Activated naive CD8-positive, alpha-beta T cell treated with anti-CD3 and anti-CD28 coated beads, Interleukin-2, amount 50 U/mL, for 16 hours (primary cell): ENCODE data around the gene TOPBP1.
"Not testable (repeated sequence)": the region's sequence is repeated elsewhere in the genome, so short reads cannot be mapped to it uniquely, and the experiment has no call there.

Experiments
- DNase-seq: peaks from one replicate; pipeline ENCODE4 v3.0.0-alpha.2; 2020; ENCODE audit warnings: low read depth, low spot score

TOPBP1 gene

DNA sequence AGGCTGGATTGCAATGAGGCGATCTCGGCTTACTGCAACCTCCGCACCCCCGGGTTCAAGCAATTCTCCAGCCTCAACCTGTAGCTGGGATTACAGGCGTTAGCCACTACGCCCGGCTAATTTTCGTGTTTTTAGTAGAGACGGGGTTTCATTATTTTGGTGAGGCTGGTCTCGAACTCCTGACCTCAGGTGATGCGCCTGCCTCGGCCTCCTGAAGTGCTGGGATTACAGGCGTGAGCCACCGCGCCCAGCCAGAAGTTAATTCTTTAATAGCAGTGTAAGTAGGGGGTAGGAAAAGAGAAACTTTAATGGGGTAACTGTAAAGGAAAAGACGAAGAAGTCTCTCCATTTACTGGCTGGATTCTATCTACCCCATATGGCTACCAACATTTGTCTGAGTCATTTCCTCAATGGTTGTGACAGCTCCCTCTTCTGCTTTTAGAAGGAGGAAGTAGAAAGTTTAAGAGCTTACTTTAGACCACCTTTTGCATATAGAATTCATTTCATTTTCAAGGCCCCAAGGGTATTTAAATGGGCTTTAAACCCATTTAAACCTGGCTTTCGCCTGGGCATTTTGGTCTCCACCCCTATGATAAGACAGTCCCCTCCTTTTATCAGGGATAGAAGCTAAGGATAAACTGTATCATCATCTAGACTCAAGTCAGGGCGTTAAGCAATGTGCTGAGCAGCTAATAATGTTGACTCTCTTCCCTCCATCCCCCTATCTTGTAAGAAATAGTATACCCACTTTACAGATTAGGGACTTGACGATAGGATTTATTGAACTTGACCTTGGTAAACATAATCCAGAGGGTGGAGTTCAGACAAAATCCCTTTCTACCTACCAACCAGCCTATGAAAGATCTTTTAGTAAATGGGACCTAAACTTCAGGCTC is 89.3 kb downstream of the TOPBP1 start:
- DNase-seq: no peak

DNA sequence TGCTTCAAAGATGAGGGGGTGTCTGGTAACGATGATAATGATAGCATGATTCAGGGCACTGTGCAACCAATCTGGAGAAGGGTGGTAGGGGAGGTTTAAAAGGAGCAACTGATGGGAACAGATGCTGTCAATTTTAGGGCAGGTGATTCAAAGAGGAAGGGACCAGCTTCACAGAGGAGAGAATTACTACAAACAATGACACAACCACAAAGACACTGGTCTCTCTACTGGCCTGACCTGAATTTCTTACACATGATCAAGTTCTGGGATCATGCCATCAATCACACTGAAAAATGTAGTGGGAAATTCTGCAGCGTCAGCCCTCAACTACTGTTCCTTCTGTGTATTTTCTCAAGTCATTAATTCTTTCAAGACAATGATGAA is 90.8 kb downstream of the TOPBP1 start:
- no peak for DNase-seq

GRCh38 chr3:133570139-133570936 is 91.4 kb downstream of the TOPBP1 start:
- no peak for DNase-seq

DNA sequence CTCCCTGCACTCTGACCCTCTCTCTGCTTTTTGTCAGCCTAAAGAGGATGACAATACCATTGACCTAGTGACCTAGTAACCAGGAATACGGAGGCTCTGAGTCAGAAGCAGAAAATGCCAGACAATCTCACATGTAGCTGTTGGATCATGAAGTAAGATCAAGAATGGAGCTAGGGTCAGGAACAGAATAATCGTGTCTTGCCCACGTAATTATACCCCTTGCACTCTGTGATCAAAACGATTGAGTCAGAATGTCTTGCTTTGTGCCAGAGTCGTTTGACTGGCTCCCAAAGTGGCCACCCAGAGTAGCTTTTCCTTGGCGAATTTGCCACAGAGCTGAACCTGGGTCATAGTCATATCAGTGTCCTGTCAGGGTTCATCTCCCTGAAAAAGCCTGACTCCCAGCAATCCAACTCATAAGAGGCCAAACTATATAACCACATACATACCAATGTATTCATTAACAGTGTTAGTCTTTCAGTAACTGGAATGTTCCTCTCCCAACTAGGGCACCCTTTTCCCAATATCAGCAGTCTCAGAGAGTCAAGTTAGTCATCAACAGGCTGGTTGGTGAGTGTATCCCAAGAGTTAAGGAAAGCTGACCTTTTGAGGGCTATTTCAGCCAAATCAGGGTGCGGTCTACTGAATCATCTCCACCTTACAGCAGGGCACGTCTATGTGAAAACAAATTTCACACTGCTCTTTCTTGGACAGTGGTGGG is 93.3 kb downstream of the TOPBP1 start:
- no peak for DNase-seq

GRCh38 chr3:133563816-133564215 is 97.9 kb downstream of the TOPBP1 start:
- DNase-seq: no peak

GRCh38 chr3:133563186-133563591 is 98.6 kb downstream of the TOPBP1 start:
- no peak for DNase-seq

DNA sequence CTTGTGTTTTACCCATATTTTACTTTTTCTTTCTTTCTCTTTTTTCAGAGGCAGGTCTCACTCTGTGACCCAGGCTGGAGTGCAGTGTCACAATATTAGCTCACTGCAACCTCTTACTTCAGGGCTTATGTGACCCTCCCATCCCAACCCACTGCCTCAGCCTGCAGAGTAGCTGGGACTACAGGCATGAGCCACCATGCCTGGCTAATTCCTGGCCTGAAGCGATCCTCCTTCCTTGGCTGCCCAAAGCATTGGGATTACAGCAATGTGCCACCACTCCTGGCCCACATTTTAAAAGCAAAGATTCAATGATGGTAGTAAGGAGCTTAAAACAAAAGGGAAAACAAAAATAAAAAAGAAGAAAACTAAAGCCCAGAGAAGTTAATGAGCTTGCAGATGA is 99.4 kb downstream of the TOPBP1 start:
- no peak for DNase-seq

GRCh38 chr3:133561679-133562078 is 100.1 kb downstream of the TOPBP1 start:
- DNase-seq: no peak

DNA sequence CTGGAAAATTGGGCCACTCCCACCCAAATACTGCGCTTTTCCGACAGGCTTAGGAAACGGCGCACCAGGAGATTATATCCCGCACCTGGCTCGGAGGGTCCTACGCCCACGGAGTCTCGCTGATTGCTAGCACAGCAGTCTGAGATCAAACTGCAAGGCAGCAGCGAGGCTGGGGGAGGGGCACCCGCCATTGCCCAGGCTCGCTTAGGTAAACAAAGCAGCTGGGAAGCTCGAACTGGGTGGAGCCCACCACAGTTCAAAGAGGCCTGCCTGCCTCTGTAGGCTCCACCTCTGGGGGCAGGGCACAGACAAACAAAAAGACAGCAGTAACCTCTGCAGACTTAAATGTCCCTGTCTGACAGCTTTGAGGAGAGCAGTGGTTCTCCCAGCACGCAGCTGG is 110.2 kb downstream of the TOPBP1 start:
- not testable (repeated sequence) for DNase-seq
